GM15510 (cell line): ENCODE data around the gene C1orf35.

ENCODE experiments used
- POLR2A ChIP-seq: IDR thresholded peaks from 3 replicates; pipeline ENCODE4 v1.6.1; 2011; ENCODE audit warnings: borderline replicate concordance; ENCODE audit not compliant: insufficient read length; ENCODE audit errors: extremely low read depth

C1orf35 gene

GRCh38 chr1:228094432-228095016 is 8.6 kb downstream of the C1orf35 start:
- TF ChIP-seq POLR2A, result no peak

GRCh38 chr1:228093050-228093906 is 9.8 kb downstream of the C1orf35 start:
- no peak for TF ChIP-seq POLR2A

GRCh38 chr1:228092342-228093049 is 10.6 kb downstream of the C1orf35 start:
- no peak for TF ChIP-seq POLR2A

GRCh38 chr1:228091084-228091483 is 12.0 kb downstream of the C1orf35 start:
- TF ChIP-seq POLR2A, result no peak

- no peak for TF ChIP-seq POLR2A
These were observed 12.5 kb downstream of the C1orf35 start for GRCh38 chr1:228090613-228091081.

GRCh38 chr1:228089519-228090380 is 13.4 kb downstream of the C1orf35 start:
- no peak for TF ChIP-seq POLR2A

GRCh38 chr1:228088586-228089498 is 14.3 kb downstream of the C1orf35 start:
- TF ChIP-seq POLR2A, result no peak

GRCh38 chr1:228087771-228088251 is 15.3 kb downstream of the C1orf35 start:
- no peak for TF ChIP-seq POLR2A

GRCh38 chr1:228085287-228085951 is 17.7 kb downstream of the C1orf35 start:
- TF ChIP-seq POLR2A, result no peak

- TF ChIP-seq POLR2A, result no peak
These were observed 18.3 kb downstream of the C1orf35 start for GRCh38 chr1:228084797-228085196.

GRCh38 chr1:228084325-228084724 is 18.8 kb downstream of the C1orf35 start:
- no peak for TF ChIP-seq POLR2A

- no peak for TF ChIP-seq POLR2A
These were observed 19.2 kb downstream of the C1orf35 start for GRCh38 chr1:228083871-228084278.

GRCh38 chr1:228082918-228083870 is 19.9 kb downstream of the C1orf35 start:
- TF ChIP-seq POLR2A, result no peak
